Calu3 (cell line): Measurements from ENCODE around the gene CNIH4. TPM values are rescaled to one million over a fixed set of nuclear protein-coding genes. Genes with fewer than 3 reads are reported as not detected.

ENCODE experiments used
- BruUV-seq: library from RNA; stranded (reverse); fragments of 400-500 nt; replicated peaks from 2 replicates; lab custom pipeline; 2021; lab: Mats Ljungman, UMichigan
- CTCF ChIA-PET: fragments of 300-600 bp; sonication (Branson Sonifier 250); formaldehyde crosslinking; loops from one replicate; lab custom pipeline; 2022; ENCODE audit warnings: antibody characterized with exemption; lab: Charles Lee
- DNase-seq: peaks from one replicate; pipeline ENCODE4 v3.0.0; 2022
- H3K27ac Mint-ChIP-seq: one replicate; pipeline ENCODE4 v1.8.0; 2022; ENCODE audit warnings: mixed read lengths; ENCODE audit not compliant: unreplicated experiment
- H3K27me3 Mint-ChIP-seq: one replicate; pipeline ENCODE4 v1.8.0; 2022; ENCODE audit warnings: mixed read lengths; ENCODE audit not compliant: unreplicated experiment
- H3K36me3 Mint-ChIP-seq: one replicate; pipeline ENCODE4 v1.8.0; 2022; ENCODE audit warnings: mild to moderate bottlenecking, moderate library complexity, mixed read lengths; ENCODE audit not compliant: insufficient read depth, unreplicated experiment
- H3K4me1 Mint-ChIP-seq: one replicate; pipeline ENCODE4 v1.8.0; 2022; ENCODE audit warnings: mild to moderate bottlenecking, low read depth, mixed read lengths; ENCODE audit not compliant: unreplicated experiment
- H3K4me3 Mint-ChIP-seq: one replicate; pipeline ENCODE4 v1.8.0; 2022; ENCODE audit warnings: mild to moderate bottlenecking, low read depth, moderate library complexity, mixed read lengths; ENCODE audit not compliant: unreplicated experiment
- H3K9me3 Mint-ChIP-seq: one replicate; pipeline ENCODE4 v1.8.0; 2022; ENCODE audit warnings: low read depth, mixed read lengths; ENCODE audit not compliant: unreplicated experiment
- intact Hi-C: fragments of 100-400 bp; cut with micrococcal nuclease; formaldehyde crosslinking; loops from one replicate; pipeline ENCODE4 v1.10.0; 2022; ENCODE audit not compliant: unreplicated experiment
- total RNA-seq: library from RNA; stranded (reverse); gene quantifications from 2 replicates; pipeline ENCODE4 v1.2.3, GENCODE V29; 2022
- TF ChIP-seq, protein P1 (sequence below): fragments of 200-600 bp; IDR thresholded peaks from one replicate; pipeline ENCODE4 v1.8.0; 2022; ENCODE audit warnings: antibody characterized with exemption; ENCODE audit not compliant: unreplicated experiment

CNIH4 gene
- total RNA-seq, 1 experiment from 2014 or later = 91.4 TPM

DNA sequence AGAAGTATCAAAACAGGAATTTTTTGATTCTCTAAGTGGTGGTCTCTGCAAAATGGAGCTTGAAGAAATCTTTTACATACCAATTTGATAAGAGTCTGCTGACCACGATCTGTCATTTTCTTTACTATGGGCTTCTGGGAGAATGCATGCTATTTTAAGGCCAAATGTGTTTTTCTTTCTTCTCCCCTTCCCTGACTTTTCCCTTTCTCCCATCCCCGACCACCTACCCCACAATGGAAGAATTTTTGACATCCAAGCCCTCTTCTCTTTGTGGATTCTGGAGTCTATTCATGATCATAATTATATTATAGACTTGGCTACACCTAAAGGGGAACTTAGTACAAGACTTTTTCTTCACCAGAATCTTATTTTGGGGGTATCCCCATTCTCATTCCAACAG, 31.3 kb downstream of the CNIH4 start:
- Mint-ChIP-seq H3K9me3 (no peaks in the 10 kb centered on the region), H3K27me3 (no peaks in the 10 kb centered on the region), H3K4me3 (no peak overlapping the region), H3K36me3 (peaks cover 72% of the 10 kb centered on the region), H3K4me1 (no peaks in the 10 kb centered on the region), H3K27ac (no peak overlapping the region)
- no TSS peak for BruUV-seq
- no peak for DNase-seq
- intact Hi-C loops = no loop called here
- CTCF ChIA-PET = no interaction called here
- TF ChIP-seq, protein P1, sequence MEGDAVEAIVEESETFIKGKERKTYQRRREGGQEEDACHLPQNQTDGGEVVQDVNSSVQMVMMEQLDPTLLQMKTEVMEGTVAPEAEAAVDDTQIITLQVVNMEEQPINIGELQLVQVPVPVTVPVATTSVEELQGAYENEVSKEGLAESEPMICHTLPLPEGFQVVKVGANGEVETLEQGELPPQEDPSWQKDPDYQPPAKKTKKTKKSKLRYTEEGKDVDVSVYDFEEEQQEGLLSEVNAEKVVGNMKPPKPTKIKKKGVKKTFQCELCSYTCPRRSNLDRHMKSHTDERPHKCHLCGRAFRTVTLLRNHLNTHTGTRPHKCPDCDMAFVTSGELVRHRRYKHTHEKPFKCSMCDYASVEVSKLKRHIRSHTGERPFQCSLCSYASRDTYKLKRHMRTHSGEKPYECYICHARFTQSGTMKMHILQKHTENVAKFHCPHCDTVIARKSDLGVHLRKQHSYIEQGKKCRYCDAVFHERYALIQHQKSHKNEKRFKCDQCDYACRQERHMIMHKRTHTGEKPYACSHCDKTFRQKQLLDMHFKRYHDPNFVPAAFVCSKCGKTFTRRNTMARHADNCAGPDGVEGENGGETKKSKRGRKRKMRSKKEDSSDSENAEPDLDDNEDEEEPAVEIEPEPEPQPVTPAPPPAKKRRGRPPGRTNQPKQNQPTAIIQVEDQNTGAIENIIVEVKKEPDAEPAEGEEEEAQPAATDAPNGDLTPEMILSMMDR = no peak

DNA sequence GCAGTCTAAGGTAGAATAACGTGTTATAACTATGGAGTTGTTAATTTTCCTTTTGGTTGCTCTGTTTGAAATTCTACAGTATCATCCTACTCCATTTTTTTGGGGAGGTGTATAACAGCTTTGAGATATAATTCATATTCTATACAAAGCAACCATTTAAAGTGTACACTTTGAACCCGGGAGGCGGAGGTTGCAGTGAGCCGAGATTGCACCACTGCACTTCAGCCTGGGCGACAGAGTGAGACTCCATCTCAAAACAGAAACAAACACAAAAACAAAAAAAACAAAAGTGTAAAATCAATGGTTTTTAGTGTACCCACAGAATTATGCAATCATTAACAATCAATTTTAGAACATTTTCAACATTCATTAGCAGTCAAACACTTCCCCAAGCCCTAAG, 33.8 kb downstream of the CNIH4 start:
- DNase-seq = no peak
- intact Hi-C loops = no loop called here
- Mint-ChIP-seq H3K9me3 (no peaks in the 10 kb centered on the region), H3K4me3 (no peak overlapping the region), H3K27me3 (no peaks in the 10 kb centered on the region), H3K36me3 (peaks cover 79% of the 10 kb centered on the region), H3K27ac (no peak overlapping the region), H3K4me1 (no peaks in the 10 kb centered on the region)
- CTCF ChIA-PET = interaction anchor here (0.6 to 0.7 kb wide), 2 partner anchors 19 to 214 kb away, joined by 3 read pairs; no protein-coding TSS in a partner anchor
- BruUV-seq = no TSS peak
- TF ChIP-seq, protein P1 = no peak

DNA sequence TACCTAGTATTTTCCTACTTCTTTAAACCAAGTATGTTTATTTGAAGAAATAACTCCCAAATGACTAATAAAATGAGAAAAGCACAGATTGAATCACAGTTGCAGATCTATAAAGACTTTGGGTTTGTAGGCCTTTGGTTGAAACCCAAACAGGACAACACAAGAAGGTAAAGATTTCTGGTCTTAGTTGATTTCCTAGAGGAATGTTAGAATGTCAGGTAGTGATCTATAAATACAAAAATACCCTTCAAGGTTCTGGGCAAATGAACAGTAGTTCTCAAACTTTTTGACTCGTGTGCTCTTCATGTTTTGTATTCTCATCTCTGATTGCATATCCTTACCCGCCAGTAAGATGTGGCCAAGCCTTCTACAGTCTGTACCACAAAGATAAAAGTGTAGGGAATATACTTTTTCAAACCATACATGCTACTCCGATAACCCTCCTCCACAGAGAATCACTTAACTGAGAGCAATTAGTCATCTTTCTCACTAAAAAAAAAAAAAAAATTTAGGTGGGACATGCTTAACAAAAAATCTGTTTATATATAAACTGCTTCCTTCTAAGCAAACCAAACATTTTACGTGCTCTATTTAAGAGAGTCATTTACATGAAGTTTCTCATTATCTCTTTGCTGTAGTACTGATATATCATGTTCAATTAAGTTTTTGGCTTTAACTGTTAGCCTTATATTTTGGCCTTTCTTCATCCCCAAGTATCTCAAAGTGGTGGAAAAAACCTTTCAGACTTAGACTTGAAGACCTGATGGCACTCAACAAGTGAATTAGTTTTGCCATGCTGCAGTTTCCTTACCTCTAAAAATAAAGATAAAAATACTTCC, 36.0 kb downstream of the CNIH4 start:
- CTCF ChIA-PET = no interaction called here

DNA sequence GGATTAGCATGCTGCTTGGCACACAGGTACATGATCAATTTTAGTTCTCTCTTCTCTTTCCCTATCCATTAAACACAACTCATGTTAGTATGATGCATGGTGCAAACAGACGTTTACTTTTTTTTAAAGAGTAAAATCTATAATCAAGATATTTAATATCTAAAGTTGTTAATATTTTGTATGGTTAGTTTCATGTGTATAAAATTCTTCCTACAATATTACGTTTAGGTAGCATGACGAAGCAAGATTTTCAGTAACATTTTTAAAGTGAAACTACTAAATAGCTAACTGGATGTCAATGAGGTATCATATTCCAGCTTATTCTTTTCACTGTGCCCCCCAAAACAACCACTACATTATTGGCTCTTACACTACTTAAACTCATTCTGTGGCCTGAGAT, 36.6 kb downstream of the CNIH4 start:
- Mint-ChIP-seq H3K27ac (no peak overlapping the region), H3K9me3 (no peaks in the 10 kb centered on the region), H3K36me3 (peaks cover 82% of the 10 kb centered on the region), H3K4me1 (no peaks in the 10 kb centered on the region), H3K4me3 (no peak overlapping the region), H3K27me3 (no peaks in the 10 kb centered on the region)
- TF ChIP-seq, protein P1 = no peak
- BruUV-seq = no TSS peak
- no peak for DNase-seq
- intact Hi-C loops = no loop called here
- CTCF ChIA-PET = no interaction called here

More for the DNA sequence above, 36.0 kb downstream of the CNIH4 start:
- Mint-ChIP-seq H3K27me3 (no peaks in the 10 kb centered on the region), H3K4me1 (no peaks in the 10 kb centered on the region), H3K27ac (no peak overlapping the region), H3K9me3 (no peaks in the 10 kb centered on the region), H3K36me3 (peaks cover 86% of the 10 kb centered on the region), H3K4me3 (no peak overlapping the region)
- BruUV-seq = no TSS peak
- TF ChIP-seq, protein P1 = no peak
- no peak for DNase-seq
- intact Hi-C loops = no loop called here
